HCT116 (cell line): ENCODE data around the gene SUSD6. TPM values are rescaled to one million over a fixed set of nuclear protein-coding genes. Genes with fewer than 3 reads are reported as not detected.

Experiments used
- ATAC-seq: fragments of 200-7000 bp; cut with Tn5 transposase; 2 replicates; pipeline ENCODE4 v1.9.1; 2020; ENCODE audit warnings: mild to moderate bottlenecking, moderate library complexity
- BruUV-seq: library from RNA; stranded (reverse); fragments of 400-500 nt; replicated peaks from 2 replicates; lab custom pipeline; 2021; lab: Mats Ljungman, UMichigan
- CTCF ChIA-PET: fragments of 300-600 bp; sonication (Branson Sonifier 250); formaldehyde crosslinking; loops from one replicate; lab custom pipeline; 2021; ENCODE audit warnings: antibody characterized with exemption; lab: Charles Lee
- POLR2A ChIA-PET: fragments of 300-600, 350-600 bp; sonication (Branson Sonifier 250); formaldehyde crosslinking; loops from one replicate; lab custom pipeline; 2021; ENCODE audit warnings: antibody characterized with exemption; lab: Charles Lee
- RAD21 ChIA-PET, 2 experiments: fragments of 300-600 bp; sonication (Branson Sonifier 250); formaldehyde crosslinking; loops; one replicate each; lab custom pipeline; 2023; ENCODE audit warnings: low total read pairs in 2 of 2; ENCODE audit not compliant: uncharacterized antibody in 2 of 2, unreplicated experiment in 2 of 2, low non-redundant PET in 1 of 2; lab: Charles Lee
- DNase-seq: peaks from one replicate; pipeline ENCODE4 v3.0.0-alpha.2; 2010; ENCODE audit warnings: low read depth, low spot score
- H2AFZ ChIP-seq: fragments of 200-600 bp; shearing (Covaris generic), sonication (generic); 2 replicates; pipeline ENCODE4 v1.6.1; 2017; ENCODE audit warnings: low read depth, mixed run types, mixed read lengths, antibody characterized with exemption, low read length; ENCODE audit not compliant: poor library complexity, severe bottlenecking
- H3K27ac ChIP-seq: 2 replicates; pipeline ENCODE4 v1.5.1; 2012; ENCODE audit warnings: low read depth, low read length
- H3K27me3 ChIP-seq: fragments of 200-600 bp; sonication (generic); 2 replicates; pipeline ENCODE4 v1.6.1; 2016; ENCODE audit warnings: mixed run types, low read length, mixed read lengths; ENCODE audit not compliant: insufficient read depth
- H3K36me3 ChIP-seq, 2 experiments: fragments of 200-500 bp in 1 of 2; fragments of 200-600 bp in 1 of 2; sonication (Bioruptor generic) in 1 of 2; sonication (generic) in 1 of 2; 2 replicates each; pipeline versions ENCODE4 v1.5.1 to v1.6.1; 2014 to 2016; ENCODE audit warnings: low read length in 2 of 2, inconsistent platforms in 1 of 2, mixed read lengths in 1 of 2, mixed run types in 1 of 2; ENCODE audit not compliant: insufficient read depth in 2 of 2, control insufficient read depth in 1 of 2
- H3K4me1 ChIP-seq, 2 experiments: fragments of 200-600 bp in 1 of 2; sonication (generic) in 1 of 2; 2 replicates each; pipeline versions ENCODE4 v1.5.1 to v1.6.1; 2012 to 2017; ENCODE audit warnings: low read length in 2 of 2, inconsistent platforms in 1 of 2, mild to moderate bottlenecking in 1 of 2, mixed read lengths in 1 of 2, mixed run types in 1 of 2, moderate library complexity in 1 of 2; ENCODE audit not compliant: insufficient read depth in 2 of 2, control insufficient read depth in 1 of 2
- H3K4me2 ChIP-seq: fragments of 200-600 bp; sonication (generic); 2 replicates; pipeline ENCODE4 v1.6.1; 2017; ENCODE audit warnings: mixed run types, low read length, mixed read lengths
- H3K4me3 ChIP-seq, 2 experiments: fragments of 200-600 bp in 1 of 2; sonication (generic) in 1 of 2; replicated peaks in 1 of 2; 2 replicates each; pipeline ENCODE4 v1.5.1; 2011 to 2016; ENCODE audit warnings: low read length in 2 of 2, control low read depth in 1 of 2, low read depth in 1 of 2, mild to moderate bottlenecking in 1 of 2, mixed read lengths in 1 of 2, mixed run types in 1 of 2
- H3K79me2 ChIP-seq: fragments of 200-600 bp; sonication (generic); 2 replicates; pipeline ENCODE4 v1.6.1; 2017; ENCODE audit warnings: mild to moderate bottlenecking, mixed run types, low read length, moderate library complexity, mixed read lengths; ENCODE audit not compliant: insufficient read depth
- H3K9ac ChIP-seq: fragments of 200-600 bp; sonication (generic); 2 replicates; pipeline ENCODE4 v1.6.1; 2016; ENCODE audit warnings: low read length, mixed read lengths
- H3K9me2 ChIP-seq: fragments of 200-600 bp; sonication (generic), shearing (Covaris generic); 2 replicates; pipeline ENCODE4 v1.6.1; 2017; ENCODE audit warnings: mixed run types, mild to moderate bottlenecking, moderate library complexity; ENCODE audit not compliant: insufficient read depth
- H3K9me3 ChIP-seq, 2 experiments: fragments of 200-500 bp in 1 of 2; fragments of 200-600 bp in 1 of 2; sonication (Bioruptor generic) in 1 of 2; sonication (generic) in 1 of 2; 2 replicates each; pipeline ENCODE4 v1.6.1; 2014 to 2017; ENCODE audit warnings: low read length in 2 of 2, mixed read lengths in 2 of 2, inconsistent platforms in 1 of 2, low read depth in 1 of 2, mild to moderate bottlenecking in 1 of 2, mixed run types in 1 of 2, moderate library complexity in 1 of 2; ENCODE audit not compliant: control insufficient read depth in 1 of 2, insufficient read depth in 1 of 2
- H4K20me1 ChIP-seq: fragments of 200-600 bp; sonication (generic), shearing (Covaris generic); 2 replicates; pipeline ENCODE4 v1.6.1; 2017; ENCODE audit warnings: mixed run types, mild to moderate bottlenecking, moderate library complexity; ENCODE audit not compliant: insufficient read depth
- ATF3 ChIP-seq: IDR thresholded peaks from 2 replicates; pipeline ENCODE4 v1.6.1; 2012
- CEBPB ChIP-seq: IDR thresholded peaks from 2 replicates; pipeline ENCODE4 v1.6.1; 2012; ENCODE audit warnings: low read depth
- CTCF ChIP-seq, 3 experiments: fragments of 200-600 bp in 1 of 3; sonication (generic) in 1 of 3; IDR thresholded peaks in 2 of 3; conservative IDR thresholded peaks in 1 of 3; 2 replicates each; pipeline ENCODE4 v1.5.1; 2012 to 2017; ENCODE audit warnings: low read depth in 2 of 3, low read length in 2 of 3, antibody characterized with exemption in 1 of 3, borderline replicate concordance in 1 of 3, control low read depth in 1 of 3, mild to moderate bottlenecking in 1 of 3, mixed read lengths in 1 of 3, mixed run types in 1 of 3, moderate library complexity in 1 of 3; ENCODE audit not compliant: insufficient read depth in 1 of 3
- EGR1 ChIP-seq: IDR thresholded peaks from 2 replicates; pipeline ENCODE4 v1.6.1; 2012; ENCODE audit warnings: low read depth
- ELF1 ChIP-seq: IDR thresholded peaks from 2 replicates; pipeline ENCODE4 v1.6.1; 2012; ENCODE audit warnings: low read depth, borderline replicate concordance
- EZH2 ChIP-seq: fragments of 200-600 bp; sonication (generic); IDR thresholded peaks from 2 replicates; pipeline ENCODE4 v1.6.1; 2017; ENCODE audit warnings: antibody characterized with exemption, mixed run types
- EZH2phosphoT487 ChIP-seq: fragments of 200-600 bp; IDR thresholded peaks from 2 replicates; pipeline ENCODE4 v1.6.1; 2018; ENCODE audit warnings: antibody characterized with exemption, borderline replicate concordance
- MAX ChIP-seq: IDR thresholded peaks from 2 replicates; pipeline ENCODE4 v1.6.1; 2012
- POLR2AphosphoS5 ChIP-seq: IDR thresholded peaks from 2 replicates; pipeline ENCODE4 v1.6.1; 2011; ENCODE audit warnings: mild to moderate bottlenecking, low read depth, low read length, moderate library complexity
- SIN3A ChIP-seq: IDR thresholded peaks from 2 replicates; pipeline ENCODE4 v1.6.1; 2012; ENCODE audit warnings: low read depth
- SP1 ChIP-seq: IDR thresholded peaks from 2 replicates; pipeline ENCODE4 v1.6.1; 2012; ENCODE audit warnings: low read depth
- SRF ChIP-seq: IDR thresholded peaks from 2 replicates; pipeline ENCODE4 v1.6.1; 2012; ENCODE audit warnings: low read depth
- TCF7L2 ChIP-seq: IDR thresholded peaks from 2 replicates; pipeline ENCODE4 v1.7.0; 2011; ENCODE audit warnings: borderline replicate concordance, inconsistent platforms; ENCODE audit not compliant: insufficient read depth, insufficient read length; ENCODE audit errors: extremely low read depth
- ZNF274 ChIP-seq: fragments of 200-500 bp; sonication (Bioruptor generic); IDR thresholded peaks from 2 replicates; pipeline ENCODE4 v1.6.1; 2014; ENCODE audit warnings: mild to moderate bottlenecking, low read depth, low read length, inconsistent platforms
- intact Hi-C: fragments of 100-400 bp; cut with micrococcal nuclease; formaldehyde crosslinking; loops from 2 replicates; pipeline ENCODE4 v1.10.0; 2022
- total RNA-seq: library from RNA; stranded (reverse); gene quantifications from one replicate; pipeline ENCODE4 v1.2.1, GENCODE V29; 2021; ENCODE audit not compliant: unreplicated experiment

SUSD6 gene
- total RNA-seq, 1 experiment from 2014 or later, result 6.4 TPM

GRCh38 chr14:69713209-69713781, 101.9 kb downstream of the SUSD6 start:
- no peaks in the 10 kb centered on the region for H3K9me2 ChIP-seq
- H3K36me3 ChIP-seq, result no peaks in the 10 kb centered on the region
- no peak overlapping the region; the same call in 1 of the 2 replicates for H3K4me2 ChIP-seq
- no peaks in the 10 kb centered on the region for H4K20me1 ChIP-seq
- ChIA-PET RAD21 (no interaction called here), CTCF (no interaction called here), POLR2A (interaction anchor here (0.9 kb wide), 1 partner anchor 102 kb away, joined by 3 read pairs; the partner anchor contains the start of gene SUSD6)
- TF ChIP-seq ELF1 (no peak), CTCF (IDR thresholded peaks at IDR 0.05 in 2 of 3, conservative IDR thresholded peaks at IDR 0.05 in 1 of 3; ENCODE audit: borderline replicate concordance in 1 of 3, insufficient read depth in 1 of 3, low read depth in 2 of 3, low read length in 2 of 3) (0 out of 6 replicates have a peak, but pooled peaks of 1 of the 3 experiments have one; percentile 4), EZH2 (no peak)
- intact Hi-C loops, result no loop called here
- no peaks in the 10 kb centered on the region for H3K79me2 ChIP-seq
- no TSS peak for BruUV-seq
- peak; percentile 37; the same call in 1 of the 2 replicates for ATAC-seq
- H3K27ac ChIP-seq, result peak overlapping the region; percentile 34
- H3K9me3 ChIP-seq, result no peaks in the 10 kb centered on the region
- H3K4me1 ChIP-seq, result peaks cover 17 to 22% of the 10 kb centered on the region in 2 experiments
- H3K4me3 ChIP-seq, result no peak overlapping the region
- H3K27me3 ChIP-seq, result no peaks in the 10 kb centered on the region
- no peak overlapping the region for H3K9ac ChIP-seq
- H2AFZ ChIP-seq, result no peak overlapping the region
- DNase-seq, result no peak

- H3K36me3 ChIP-seq, result no peaks in the 10 kb centered on the region
- H2AFZ ChIP-seq, result no peak overlapping the region
- intact Hi-C loops, result no loop called here
- no peaks in the 10 kb centered on the region for H3K79me2 ChIP-seq
- no peaks in the 10 kb centered on the region for H3K9me2 ChIP-seq
- H3K9ac ChIP-seq, result no peak overlapping the region
- H3K4me2 ChIP-seq, result no peak overlapping the region
- H3K9me3 ChIP-seq, result no peaks in the 10 kb centered on the region
- DNase-seq, result no peak
- no TSS peak for BruUV-seq
- H3K27me3 ChIP-seq, result no peaks in the 10 kb centered on the region
- RAD21 ChIA-PET, result no interaction called here
- POLR2A ChIA-PET, result interaction anchor here (0.9 kb wide), 1 partner anchor 103 kb away, joined by 3 read pairs; the partner anchor contains the start of gene SUSD6
- no peak overlapping the region for H3K4me3 ChIP-seq
- no peak overlapping the region for H3K27ac ChIP-seq
- no peak for ATAC-seq
- peaks cover 17 to 22% of the 10 kb centered on the region in 2 experiments for H3K4me1 ChIP-seq
- CTCF ChIA-PET, result interaction anchor here (0.7 kb wide), 1 partner anchor 129 kb away, joined by 3 read pairs; no protein-coding TSS in a partner anchor
- no peaks in the 10 kb centered on the region for H4K20me1 ChIP-seq
- TF ChIP-seq EGR1, result no peak
- TF ChIP-seq SRF, result no peak
- TF ChIP-seq EZH2, result no peak
- TF ChIP-seq SP1, result no peak
- no peak for TF ChIP-seq EZH2phosphoT487
- TF ChIP-seq ATF3, result no peak
- no peak for TF ChIP-seq SIN3A
- no peak for TF ChIP-seq CEBPB
- no peak for TF ChIP-seq TCF7L2
- TF ChIP-seq MAX, result no peak
- TF ChIP-seq POLR2AphosphoS5, result no peak
- no peak for TF ChIP-seq ZNF274
Observed at GRCh38 chr14:69713993-69714679, 102.7 kb downstream of the SUSD6 start.
